ENCODE data around the gene COL27A1.

COL27A1 gene

GRCh38 chr9:114341152-114341830 is 186.0 kb downstream of the COL27A1 start:
- TF ChIP-seq CTCF (IDR thresholded peaks at IDR 0.05; ENCODE audit: low read length, missing control alignments) = no peak
- H3K4me3 ChIP-seq (replicated peaks; ENCODE audit: low read depth, low read length) = no peak overlapping the region
- no peak for DNase-seq (ENCODE audit: low read depth)

GRCh38 chr9:114341991-114342390 is 186.7 kb downstream of the COL27A1 start:
- no peak overlapping the region for H3K4me3 ChIP-seq (replicated peaks; ENCODE audit: low read depth, low read length)
- no peak for TF ChIP-seq CTCF (IDR thresholded peaks at IDR 0.05; ENCODE audit: low read length, missing control alignments)
- DNase-seq (ENCODE audit: low read depth) = no peak

GRCh38 chr9:114342755-114343440 is 187.6 kb downstream of the COL27A1 start:
- no peak for DNase-seq (ENCODE audit: low read depth)
- no peak for TF ChIP-seq CTCF (IDR thresholded peaks at IDR 0.05; ENCODE audit: low read length, missing control alignments)
- no peak overlapping the region for H3K4me3 ChIP-seq (replicated peaks; ENCODE audit: low read depth, low read length)

GRCh38 chr9:114343471-114344187 is 188.3 kb downstream of the COL27A1 start:
- DNase-seq (ENCODE audit: low read depth) = no peak
- no peak overlapping the region for H3K4me3 ChIP-seq (replicated peaks; ENCODE audit: low read depth, low read length)
- no peak for TF ChIP-seq CTCF (IDR thresholded peaks at IDR 0.05; ENCODE audit: low read length, missing control alignments)

GRCh38 chr9:114344188-114344566 is 188.8 kb downstream of the COL27A1 start:
- no peak overlapping the region for H3K4me3 ChIP-seq (replicated peaks; ENCODE audit: low read depth, low read length)
- no peak for TF ChIP-seq CTCF (IDR thresholded peaks at IDR 0.05; ENCODE audit: low read length, missing control alignments)
- no peak for DNase-seq (ENCODE audit: low read depth)

GRCh38 chr9:114344692-114345091 is 189.4 kb downstream of the COL27A1 start:
- DNase-seq (ENCODE audit: low read depth) = no peak
- TF ChIP-seq CTCF (IDR thresholded peaks at IDR 0.05; ENCODE audit: low read length, missing control alignments) = no peak
- H3K4me3 ChIP-seq (replicated peaks; ENCODE audit: low read depth, low read length) = no peak overlapping the region
